ENCODE results near the gene CCNL1.

The CCNL1 gene

GRCh38 chr3:157098121-157098822, 61.7 kb downstream of the CCNL1 start:
- no peak for DNase-seq (ENCODE audit: extremely low spot score)
- ChIA-PET POLR2A (interaction anchor here (2.5 kb wide), 1 partner anchor 9 kb away, joined by 8 read pairs; no protein-coding TSS in a partner anchor), CTCF (no interaction called here)
- TF ChIP-seq ARNT (IDR thresholded peaks at IDR 0.05) (no peak), SUZ12 (IDR thresholded peaks at IDR 0.05) (no peak), FOXK2 (IDR thresholded peaks at IDR 0.05) (no peak), FOXA1 (IDR thresholded peaks at IDR 0.05) (no peak), BHLHE40 (IDR thresholded peaks at IDR 0.05; ENCODE audit: borderline replicate concordance) (no peak), PKNOX1 (IDR thresholded peaks at IDR 0.05) (no peak), L3MBTL2 (conservative IDR thresholded peaks at IDR 0.05) (no peak), CTBP1 (IDR thresholded peaks at IDR 0.05; ENCODE audit: borderline replicate concordance) (no peak), FOXM1 (IDR thresholded peaks at IDR 0.05; ENCODE audit: borderline replicate concordance) (no peak), SP1 (IDR thresholded peaks at IDR 0.05) (no peak), HDGF (IDR thresholded peaks at IDR 0.05; ENCODE audit: borderline replicate concordance) (no peak), ZNF384 (IDR thresholded peaks at IDR 0.05) (no peak), ELF4 (IDR thresholded peaks at IDR 0.05) (no peak), LEF1 (IDR thresholded peaks at IDR 0.05; ENCODE audit: borderline replicate concordance) (no peak), TARDBP (IDR thresholded peaks at IDR 0.05) (no peak), NFRKB (IDR thresholded peaks at IDR 0.05) (no peak)

Measured in HEK293T (cell line).